H7 (cell line): Measurements from ENCODE around the gene SLC17A9. TPM values are rescaled to one million over a fixed set of nuclear protein-coding genes. Genes with fewer than 3 reads are reported as not detected.

ENCODE experiments used
- total RNA-seq: library from RNA; depleted of rRNA; stranded (reverse); fragments of >200 nt; shearing (Covaris generic); gene quantifications from 2 replicates; pipeline ENCODE4 v1.2.3, GENCODE V29; 2014; rRNA removed

The SLC17A9 gene
- total RNA-seq, 1 experiment from 2014 or later: 32.6 TPM

Other genes with a start within 250 kb of the SLC17A9 start
- gene NTSR1, start 243.9 kb upstream of the SLC17A9 start, total RNA-seq: 0.30 and 1.1 TPM in 2 replicates
- gene MRGBP, start 156.2 kb upstream of the SLC17A9 start, total RNA-seq: 28.3 and 28.5 TPM in 2 replicates
- gene OGFR, start 147.9 kb upstream of the SLC17A9 start, total RNA-seq: 50.1 and 57.1 TPM in 2 replicates
- 131 and 139 TPM in 2 replicates for gene COL9A3, start 135.7 kb upstream of the SLC17A9 start, total RNA-seq
- 25.7 and 36.8 TPM in 2 replicates for gene TCFL5, start 90.9 kb upstream of the SLC17A9 start, total RNA-seq
- gene DIDO1, start 26.2 kb upstream of the SLC17A9 start, total RNA-seq: 53.2 and 63.4 TPM in 2 replicates
- 49.1 and 57.0 TPM in 2 replicates for gene GID8, start 14.6 kb upstream of the SLC17A9 start, total RNA-seq
- gene BHLHE23, start 54.3 kb downstream of the SLC17A9 start, total RNA-seq: 2.1 TPM in 2 replicates